HepG2 (cell line): ENCODE data around the gene PRR20G. TPM values are rescaled to one million over a fixed set of nuclear protein-coding genes. Genes with fewer than 3 reads are reported as not detected.

ENCODE experiments used
- ATAC-seq: fragments of 200-7000 bp; cut with Tn5 transposase; 3 replicates; pipeline ENCODE4 v1.9.1; 2020; ENCODE audit warnings: mild to moderate bottlenecking, moderate library complexity
- BruUV-seq: library from RNA; stranded (reverse); fragments of 400-500 nt; replicated peaks from 2 replicates; lab custom pipeline; 2021; lab: Mats Ljungman, UMichigan
- CTCF ChIA-PET: fragments of 300-600 bp; formaldehyde crosslinking; extraction: SDS; loops from one replicate; lab custom pipeline; 2021; ENCODE audit warnings: low total read pairs, inconsistent platforms, low intra/inter-chr PET ratio; lab: Yijun Ruan, JAX
- POLR2A ChIA-PET: fragments of 350-600 bp; sonication (Branson Sonifier 250); formaldehyde crosslinking; loops from one replicate; lab custom pipeline; 2020; ENCODE audit warnings: antibody characterized with exemption, inconsistent platforms; lab: Yijun Ruan, JAX
- DNase-seq: peaks from one replicate; pipeline ENCODE4 v3.0.0-alpha.2; 2015; ENCODE audit warnings: low spot score
- FAIRE-seq: peaks from 3 replicates; lab custom pipeline; 2011; peaks lifted over from hg19 to GRCh38; lab: Jason Lieb, UNC
- H2AFZ ChIP-seq: one replicate; pipeline ENCODE4 v1.6.1; 2011; ENCODE audit warnings: low read length, inconsistent platforms
- H3K27ac ChIP-seq: fragments of 300-600 bp; 3 replicates; pipeline ENCODE4 v1.8.0; 2011; ENCODE audit warnings: mixed run types, mild to moderate bottlenecking, mixed read lengths, low read length, inconsistent platforms; ENCODE audit not compliant: insufficient read depth; ENCODE audit errors: extremely low read length
- H3K27me3 ChIP-seq, 2 experiments: fragments of 200-600 bp in 1 of 2; 2 replicates in 1 of 2; 3 replicates in 1 of 2; pipeline versions ENCODE4 v1.6.0 to v1.8.0; 2011; ENCODE audit warnings: low read length in 2 of 2, mild to moderate bottlenecking in 2 of 2, moderate library complexity in 2 of 2, inconsistent platforms in 1 of 2; ENCODE audit not compliant: insufficient read depth in 2 of 2, control insufficient read depth in 1 of 2
- H3K36me3 ChIP-seq, 2 experiments: fragments of 200-600 bp in 1 of 2; replicated peaks in 1 of 2; 2 replicates in 1 of 2; 3 replicates in 1 of 2; pipeline versions ENCODE4 v1.5.1 to v1.8.0; 2011; ENCODE audit warnings: low read length in 2 of 2, inconsistent platforms in 1 of 2; ENCODE audit not compliant: insufficient read depth in 2 of 2, control insufficient read depth in 1 of 2
- H3K4me1 ChIP-seq: 2 replicates; pipeline ENCODE4 v1.5.1; 2012; ENCODE audit warnings: low read length, inconsistent platforms; ENCODE audit not compliant: insufficient read depth
- H3K4me2 ChIP-seq: 2 replicates; pipeline ENCODE4 v1.6.0; 2011; ENCODE audit warnings: low read depth, low read length, inconsistent platforms
- H3K4me3 ChIP-seq, 3 experiments: fragments of 200-600 bp in 1 of 3; sonication (generic), shearing (Covaris generic) in 1 of 3; replicated peaks in 1 of 3; 2 replicates each; pipeline ENCODE4 v1.5.1; 2011 to 2016; ENCODE audit warnings: low read length in 3 of 3, inconsistent platforms in 2 of 3, low read depth in 2 of 3, mild to moderate bottlenecking in 2 of 3, control low read depth in 1 of 3, mixed read lengths in 1 of 3; ENCODE audit not compliant: insufficient read depth in 1 of 3
- H3K79me2 ChIP-seq: one replicate; pipeline ENCODE4 v1.6.1; 2011; ENCODE audit warnings: low read length, inconsistent platforms; ENCODE audit not compliant: insufficient read depth
- H3K9ac ChIP-seq: 2 replicates; pipeline ENCODE4 v1.6.0; 2011; ENCODE audit warnings: mild to moderate bottlenecking, low read depth, low read length, inconsistent platforms; ENCODE audit not compliant: insufficient read depth
- H3K9me3 ChIP-seq: 2 replicates; pipeline ENCODE4 v1.5.1; 2012; ENCODE audit warnings: mild to moderate bottlenecking, low read length
- H4K20me1 ChIP-seq: 2 replicates; pipeline ENCODE4 v1.6.0; 2011; ENCODE audit warnings: inconsistent platforms, mild to moderate bottlenecking, low read length, moderate library complexity; ENCODE audit not compliant: insufficient read depth
- CBX2 ChIP-seq, 2 experiments: fragments of 200-600 bp in 1 of 2; sonication (generic); formaldehyde crosslinking in 1 of 2; IDR thresholded peaks; 2 replicates each; pipeline versions ENCODE4 v1.7.0 to v1.8.1; 2018 to 2022; ENCODE audit warnings: low read depth in 2 of 2, low read length in 1 of 2, mild to moderate bottlenecking in 1 of 2, missing genetic modification reagents in 1 of 2
- ESRRA ChIP-seq: sonication (generic); formaldehyde crosslinking; IDR thresholded peaks from 2 replicates; pipeline ENCODE4 v1.5.1; 2020; ENCODE audit warnings: mild to moderate bottlenecking, low read depth, missing genetic modification reagents
- GTF2F1 ChIP-seq: fragments of 150-350 bp; IDR thresholded peaks from 2 replicates; pipeline ENCODE4 v1.6.1; 2014; ENCODE audit warnings: low read length
- KDM2A ChIP-seq: sonication (generic); formaldehyde crosslinking; IDR thresholded peaks from 2 replicates; pipeline ENCODE4 v1.4.0; 2020; ENCODE audit warnings: low read depth, missing genetic modification reagents, borderline replicate concordance
- KDM6A ChIP-seq: IDR thresholded peaks from 2 replicates; pipeline ENCODE4 v1.6.1; 2016; ENCODE audit warnings: low read depth
- ZFP41 ChIP-seq: sonication (generic); formaldehyde crosslinking; IDR thresholded peaks from 2 replicates; pipeline ENCODE4 v1.4.0; 2020; ENCODE audit warnings: mild to moderate bottlenecking, missing genetic modification reagents, borderline replicate concordance
- ZNF432 ChIP-seq: sonication (generic); formaldehyde crosslinking; IDR thresholded peaks from 2 replicates; pipeline ENCODE4 v1.5.0; 2020; ENCODE audit warnings: missing genetic modification reagents, mild to moderate bottlenecking, borderline replicate concordance
- WGBS: methylation state at CpG from one replicate; pipeline ENCODE4 v1.1.6; 2017; ENCODE audit warnings: low lambda C conversion rate; 5-methylcytosine and 5-hydroxymethylcytosine counted together
- in situ Hi-C: cut with HindIII; loops from 2 replicates; pipeline ENCODE4 v1.10.0; 2017; ENCODE audit warnings: low pct_unique_long_range_greater_than_20kb; ENCODE audit not compliant: extremely low pct_ligation_motif_present
- intact Hi-C: fragments of 100-400 bp; cut with micrococcal nuclease; formaldehyde crosslinking; loops from one replicate; pipeline ENCODE4 v1.10.0; 2022; ENCODE audit not compliant: unreplicated experiment
- polyA plus RNA-seq, 8 experiments: library from polyadenylated mRNA; depleted of rRNA in 3 of 8; stranded (reverse) in 7 of 8; unstranded in 1 of 8; fragments of >200 nt; fragmentation: Illumina TruSeq in 4 of 8; extraction: Trizol in 4 of 8; gene quantifications; 2 replicates each; pipeline versions ENCODE4 v1.2.1 to v1.2.3, GENCODE V29; 2011 to 2016; ENCODE audit warnings: low read depth in 4 of 8, missing spikeins in 1 of 8, mixed read lengths in 1 of 8; ENCODE audit not compliant: insufficient read depth in 1 of 8
- total RNA-seq, 5 experiments: library from RNA; depleted of rRNA; stranded (reverse); fragments of >200 nt; fragmentation: Illumina TruSeq; extraction: Trizol; gene quantifications; 2 replicates each; pipeline ENCODE4 v1.2.3, GENCODE V29; 2016; ENCODE audit warnings: low read depth in 1 of 5
- TF ChIP-seq, protein P1 (sequence below): sonication (generic); formaldehyde crosslinking; IDR thresholded peaks from 2 replicates; pipeline ENCODE4 v1.4.0; 2020; ENCODE audit warnings: missing genetic modification reagents, borderline replicate concordance

PRR20G gene
- total and polyA plus RNA-seq, 2 of the 13 experiments (the other 11 are each of a cell fraction or from before 2014, with no cell fraction given): not detected

DNA sequence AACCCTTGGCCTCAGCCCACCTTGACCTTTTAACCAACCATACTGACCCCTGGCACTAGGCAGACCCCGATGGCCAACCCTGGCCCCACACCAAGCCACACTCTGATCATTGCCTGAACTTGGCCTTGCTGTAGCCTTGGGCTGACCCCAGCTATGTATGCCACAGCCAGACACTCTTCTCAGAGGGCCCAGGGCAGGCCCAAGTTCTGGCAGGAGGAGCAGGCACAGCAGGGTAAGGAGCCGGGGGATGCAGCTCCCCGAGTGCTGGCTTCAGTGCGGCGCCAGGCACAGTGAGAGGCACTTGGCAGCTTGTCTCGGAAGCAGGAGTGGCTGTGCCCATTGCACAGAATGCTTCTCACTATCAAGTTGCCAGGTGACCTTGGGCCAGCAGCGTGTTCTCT is 22.3 kb downstream of the PRR20G start:
- no peak for ATAC-seq
- no peak overlapping the region for H3K9ac ChIP-seq

More for the DNA sequence above, 22.3 kb downstream of the PRR20G start:
- no peaks in the 10 kb centered on the region for H3K36me3 ChIP-seq
- ChIA-PET POLR2A (no interaction called here), CTCF (no interaction called here)
- H3K9me3 ChIP-seq: peaks cover 16% of the 10 kb centered on the region
- H3K27me3 ChIP-seq: peaks cover 2 to 7% of the 10 kb centered on the region in 2 experiments; a peak in 1 of 5 replicates
- in situ Hi-C loops (no loop called here), intact Hi-C loops (no loop called here)
- DNase-seq: no peak
- no peak overlapping the region for H2AFZ ChIP-seq
- TF ChIP-seq KDM6A (CRISPR knock-in tag) (no peak), ESRRA (CRISPR knock-in tag) (no peak), CBX2 (IDR thresholded peaks at IDR 0.05; ENCODE audit: low read depth, low read length) (no peak), CBX2 (CRISPR knock-in tag; IDR thresholded peaks at IDR 0.05; ENCODE audit: low read depth) (no peak), ZNF432 (no peak), GTF2F1 (no peak), ZFP41 (no peak), KDM2A (CRISPR knock-in tag) (no peak)
- TF ChIP-seq, protein P1, sequence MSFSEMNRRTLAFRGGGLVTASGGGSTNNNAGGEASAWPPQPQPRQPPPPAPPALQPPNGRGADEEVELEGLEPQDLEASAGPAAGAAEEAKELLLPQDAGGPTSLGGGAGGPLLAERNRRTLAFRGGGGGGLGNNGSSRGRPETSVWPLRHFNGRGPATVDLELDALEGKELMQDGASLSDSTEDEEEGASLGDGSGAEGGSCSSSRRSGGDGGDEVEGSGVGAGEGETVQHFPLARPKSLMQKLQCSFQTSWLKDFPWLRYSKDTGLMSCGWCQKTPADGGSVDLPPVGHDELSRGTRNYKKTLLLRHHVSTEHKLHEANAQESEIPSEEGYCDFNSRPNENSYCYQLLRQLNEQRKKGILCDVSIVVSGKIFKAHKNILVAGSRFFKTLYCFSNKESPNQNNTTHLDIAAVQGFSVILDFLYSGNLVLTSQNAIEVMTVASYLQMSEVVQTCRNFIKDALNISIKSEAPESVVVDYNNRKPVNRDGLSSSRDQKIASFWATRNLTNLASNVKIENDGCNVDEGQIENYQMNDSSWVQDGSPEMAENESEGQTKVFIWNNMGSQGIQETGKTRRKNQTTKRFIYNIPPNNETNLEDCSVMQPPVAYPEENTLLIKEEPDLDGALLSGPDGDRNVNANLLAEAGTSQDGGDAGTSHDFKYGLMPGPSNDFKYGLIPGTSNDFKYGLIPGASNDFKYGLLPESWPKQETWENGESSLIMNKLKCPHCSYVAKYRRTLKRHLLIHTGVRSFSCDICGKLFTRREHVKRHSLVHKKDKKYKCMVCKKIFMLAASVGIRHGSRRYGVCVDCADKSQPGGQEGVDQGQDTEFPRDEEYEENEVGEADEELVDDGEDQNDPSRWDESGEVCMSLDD (CRISPR knock-in tag): no peak
- H3K4me2 ChIP-seq: no peak overlapping the region
- H3K79me2 ChIP-seq: no peaks in the 10 kb centered on the region
- no peak for FAIRE-seq
- 30% methylated on average over 4 of the region's 7 CpGs for WGBS
- H3K4me1 ChIP-seq: no peaks in the 10 kb centered on the region
- H4K20me1 ChIP-seq: no peaks in the 10 kb centered on the region
- no peak overlapping the region for H3K27ac ChIP-seq
- H3K4me3 ChIP-seq: no peak overlapping the region
- BruUV-seq: no TSS peak
